ENCODE data around the gene CCZ1B. TPM values are rescaled to one million over a fixed set of nuclear protein-coding genes. Genes with fewer than 3 reads are reported as not detected.

CCZ1B gene
- total and polyA plus RNA-seq, 2 donors from 2014 or later, result 32.5 to 64.2 TPM

Other genes with a start within 250 kb of the CCZ1B start
- gene ZDHHC4, start 248.8 kb downstream of the CCZ1B start, total RNA-seq, result 62.4 TPM
- 84.1 TPM for gene ZDHHC4, start 248.8 kb downstream of the CCZ1B start, polyA plus RNA-seq (ENCODE audit: insufficient read depth, low read depth, low replicate concordance)
- 26.7 TPM for gene INTS15, start 236.3 kb downstream of the CCZ1B start, total RNA-seq
- gene INTS15, start 236.3 kb downstream of the CCZ1B start, polyA plus RNA-seq (ENCODE audit: insufficient read depth, low read depth, low replicate concordance), result 16.9 TPM
- 5.4 TPM for gene ZNF853, start 210.7 kb downstream of the CCZ1B start, total RNA-seq
- gene ZNF853, start 210.7 kb downstream of the CCZ1B start, polyA plus RNA-seq (ENCODE audit: insufficient read depth, low read depth, low replicate concordance), result 3.4 TPM
- 31.7 TPM for gene ZNF316, start 189.0 kb downstream of the CCZ1B start, total RNA-seq
- 7.2 TPM for gene ZNF316, start 189.0 kb downstream of the CCZ1B start, polyA plus RNA-seq (ENCODE audit: insufficient read depth, low read depth, low replicate concordance)
- gene ZNF12, start 119.3 kb downstream of the CCZ1B start, total RNA-seq, result 31.3 TPM
- gene ZNF12, start 119.3 kb downstream of the CCZ1B start, polyA plus RNA-seq (ENCODE audit: insufficient read depth, low read depth, low replicate concordance), result 9.9 TPM
- gene RSPH10B2, start 72.2 kb downstream of the CCZ1B start, total RNA-seq, result 0.22 TPM
- gene RSPH10B2, start 72.2 kb downstream of the CCZ1B start, polyA plus RNA-seq (ENCODE audit: insufficient read depth, low read depth, low replicate concordance), result not detected

Data from kidney (tissue), 2 donors.